BLaER1 treated with 17β-estradiol and CSF1 and Interleukin-3, amounts not matched to agents 10 nM and 100 nM (cell line): ENCODE results near the gene RSPH4A.
"Not testable (repeated sequence)": the region's sequence is repeated elsewhere in the genome, so short reads cannot be mapped to it uniquely, and the experiment has no call there.

ENCODE experiments used
- H3K27ac ChIP-seq, 11 experiments: shearing (Covaris generic); formaldehyde crosslinking; 2 replicates each; pipeline ENCODE4 v1.8.1; 2022
- H3K27me3 ChIP-seq, 11 experiments: shearing (Covaris generic); formaldehyde crosslinking; 2 replicates each; pipeline ENCODE4 v1.8.1; 2022
- H3K36me3 ChIP-seq, 11 experiments: shearing (Covaris generic); formaldehyde crosslinking; 2 replicates each; pipeline ENCODE4 v1.8.1; 2022
- H3K4me1 ChIP-seq, 10 experiments: shearing (Covaris generic); formaldehyde crosslinking; 2 replicates each; pipeline ENCODE4 v1.8.1; 2022
- H3K4me2 ChIP-seq, 11 experiments: shearing (Covaris generic); formaldehyde crosslinking; 2 replicates each; pipeline ENCODE4 v1.8.1; 2022
- H3K4me3 ChIP-seq, 10 experiments: shearing (Covaris generic); formaldehyde crosslinking; 2 replicates each; pipeline ENCODE4 v1.8.1; 2022
- H3K9ac ChIP-seq, 11 experiments: shearing (Covaris generic); formaldehyde crosslinking; 2 replicates each; pipeline ENCODE4 v1.8.1; 2022
- H3K9me3 ChIP-seq, 11 experiments: shearing (Covaris generic); formaldehyde crosslinking; replicated peaks in 1 of 11; 2 replicates each; pipeline ENCODE4 v1.8.1; 2022
- H4K20me1 ChIP-seq, 11 experiments: shearing (Covaris generic); formaldehyde crosslinking; 2 replicates each; pipeline ENCODE4 v1.8.1; 2022
- Cebpa-rat ChIP-seq, 11 experiments: shearing (Covaris generic); IDR thresholded peaks; 2 replicates each; pipeline ENCODE4 v1.8.1; 2022

The RSPH4A gene

DNA sequence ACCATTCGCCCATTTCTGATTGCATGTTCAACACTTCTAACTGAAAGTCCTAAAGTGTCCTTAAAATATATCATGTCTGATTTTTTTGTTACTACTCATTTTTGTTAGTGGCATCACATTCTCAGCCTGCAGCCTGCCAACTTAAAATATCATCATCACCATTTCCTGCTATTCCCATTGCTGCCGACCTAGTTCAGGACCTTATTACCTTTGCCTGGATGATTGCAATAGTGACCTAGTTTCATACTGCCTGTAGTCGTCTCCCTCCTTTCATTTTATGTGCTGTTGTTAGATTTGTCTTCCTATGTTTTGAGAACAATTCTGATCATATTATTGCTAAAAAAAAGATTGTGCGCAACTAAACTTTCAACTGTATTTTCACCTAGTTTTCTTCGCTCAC is 38.8 kb upstream of the RSPH4A start:
- H3K36me3 ChIP-seq, result peaks cover 60 to 83% (median 70%) of the 10 kb centered on the region in 11 experiments
- TF ChIP-seq Cebpa-rat (IDR thresholded peaks at IDR 0.05), result no peak
- H3K27ac ChIP-seq, result no peak overlapping the region
- no peak overlapping the region for H3K4me2 ChIP-seq
- no peaks in the 10 kb centered on the region for H3K9me3 ChIP-seq
- no peak overlapping the region for H3K4me3 ChIP-seq
- H4K20me1 ChIP-seq, result peaks cover 0 to 76% (median 28%) of the 10 kb centered on the region in 11 experiments; a peak in 14 of 22 replicates
- peaks cover 9 to 30% (median 18%) of the 10 kb centered on the region in 10 experiments for H3K4me1 ChIP-seq
- H3K9ac ChIP-seq, result no peak overlapping the region
- H3K27me3 ChIP-seq, result no peaks in the 10 kb centered on the region

DNA sequence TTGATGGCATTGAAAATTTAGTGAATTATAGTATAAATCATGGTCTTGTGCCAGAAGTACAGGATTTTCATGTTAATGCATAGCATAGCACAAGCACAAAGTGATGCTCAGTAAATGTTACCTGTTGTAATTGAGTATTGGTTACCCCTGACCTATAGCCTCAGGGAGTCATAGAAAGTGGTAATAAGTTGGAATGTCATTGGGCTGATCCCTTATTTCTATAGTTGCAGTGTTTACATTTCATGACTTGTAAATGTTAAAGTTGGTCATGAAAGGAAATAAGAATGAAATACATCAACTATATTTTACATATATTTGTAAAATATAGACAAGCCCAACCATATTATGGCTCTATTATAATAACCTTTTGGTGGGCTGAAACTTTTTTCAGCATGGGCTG is 37.9 kb upstream of the RSPH4A start:
- H3K36me3 ChIP-seq, result peaks cover 66 to 91% (median 78%) of the 10 kb centered on the region in 11 experiments
- no peaks in the 10 kb centered on the region for H3K27me3 ChIP-seq
- no peaks in the 10 kb centered on the region for H3K9me3 ChIP-seq
- no peak overlapping the region for H3K27ac ChIP-seq
- H3K4me2 ChIP-seq, result no peak overlapping the region
- no peak overlapping the region for H3K4me3 ChIP-seq
- peaks cover under 1 to 22% (median 9%) of the 10 kb centered on the region in 10 experiments; a peak in 18 of 20 replicates for H3K4me1 ChIP-seq
- no peak for TF ChIP-seq Cebpa-rat (IDR thresholded peaks at IDR 0.05)
- peaks cover 0 to 72% (median 21%) of the 10 kb centered on the region in 11 experiments; a peak in 14 of 22 replicates for H4K20me1 ChIP-seq
- no peak overlapping the region for H3K9ac ChIP-seq

DNA sequence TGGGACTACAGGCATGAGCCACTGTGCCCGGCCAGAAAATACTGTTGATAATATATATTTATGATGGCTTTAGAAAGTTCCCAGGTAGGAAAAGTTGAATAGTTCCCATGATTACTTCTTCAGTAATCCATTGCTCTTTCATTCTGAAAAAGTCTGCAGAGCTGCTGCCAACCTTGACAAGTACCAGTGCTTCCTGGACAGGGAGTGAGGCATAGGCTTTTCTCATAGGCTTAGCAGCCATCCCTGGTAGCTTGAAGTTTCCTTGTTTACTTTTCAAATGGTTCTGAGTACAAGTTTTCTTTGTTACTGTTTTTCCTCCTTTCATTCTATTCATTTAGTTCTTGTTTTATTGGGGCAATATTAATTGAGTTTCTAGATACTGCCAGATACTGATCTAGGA is 37.1 kb upstream of the RSPH4A start:
- no peak overlapping the region for H3K4me3 ChIP-seq
- peaks cover 0 to 14% (median 2%) of the 10 kb centered on the region in 10 experiments; a peak in 6 of 20 replicates for H3K4me1 ChIP-seq
- peaks cover 69 to 92% (median 80%) of the 10 kb centered on the region in 11 experiments for H3K36me3 ChIP-seq
- H3K27ac ChIP-seq, result no peak overlapping the region
- no peaks in the 10 kb centered on the region for H3K27me3 ChIP-seq
- H3K4me2 ChIP-seq, result no peak overlapping the region
- TF ChIP-seq Cebpa-rat (IDR thresholded peaks at IDR 0.05), result no peak
- H3K9me3 ChIP-seq, result no peaks in the 10 kb centered on the region
- H3K9ac ChIP-seq, result no peak overlapping the region
- peaks cover 0 to 70% (median 21%) of the 10 kb centered on the region in 11 experiments; a peak in 14 of 22 replicates for H4K20me1 ChIP-seq

DNA sequence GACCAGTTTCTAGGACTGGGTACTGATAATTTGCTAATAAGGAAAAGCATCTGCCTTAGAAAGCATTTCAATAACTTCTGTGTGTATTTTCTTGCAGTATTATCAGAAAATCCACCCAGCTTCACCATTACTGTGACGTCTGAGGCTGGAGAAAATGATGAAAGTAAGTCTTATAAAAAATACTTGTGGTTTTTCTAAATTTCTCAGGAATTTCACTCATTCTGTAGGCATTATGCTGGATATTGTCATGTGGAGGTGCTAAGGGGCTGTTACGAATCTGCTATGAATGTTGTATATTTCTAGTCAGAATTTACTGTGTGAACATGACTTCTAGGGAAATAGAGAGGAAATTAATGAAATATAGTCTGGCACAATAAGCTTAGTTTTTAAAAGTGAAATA is 36.1 kb upstream of the RSPH4A start:
- Histone ChIP-seq H3K27ac (no peak overlapping the region), H4K20me1 (peaks cover 0 to 64% (median 21%) of the 10 kb centered on the region in 11 experiments; a peak in 14 of 22 replicates), H3K9me3 (no peaks in the 10 kb centered on the region), H3K36me3 (peaks cover 70 to 95% (median 82%) of the 10 kb centered on the region in 11 experiments), H3K4me1 (peaks cover 0 to 12% (median 0%) of the 10 kb centered on the region in 10 experiments; a peak in 1 of 20 replicates), H3K4me2 (no peak overlapping the region), H3K4me3 (no peak overlapping the region), H3K27me3 (no peaks in the 10 kb centered on the region), H3K9ac (no peak overlapping the region)
- no peak for TF ChIP-seq Cebpa-rat (IDR thresholded peaks at IDR 0.05)

DNA sequence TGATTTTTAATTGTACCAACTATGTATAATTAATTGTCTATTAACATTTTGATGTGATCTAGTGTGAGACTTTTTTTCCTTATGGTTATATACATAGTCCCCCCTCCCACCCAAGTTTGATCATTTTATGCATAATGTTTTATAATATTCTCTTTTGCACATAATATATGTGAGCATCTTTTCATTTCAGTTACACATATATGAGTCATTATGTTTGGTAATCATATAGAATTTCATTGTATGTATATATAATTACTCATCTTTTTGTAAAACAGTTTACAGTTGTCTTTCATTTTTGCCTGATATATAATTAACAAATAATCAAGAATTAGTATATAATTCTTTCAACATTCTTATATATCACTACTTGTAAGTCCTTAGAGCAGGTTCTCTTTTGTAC is 30.0 kb upstream of the RSPH4A start:
- no peaks in the 10 kb centered on the region for H3K27me3 ChIP-seq
- no peak overlapping the region for H3K27ac ChIP-seq
- peaks cover 0 to 9% (median 0%) of the 10 kb centered on the region in 11 experiments; a peak in 8 of 22 replicates for H3K9me3 ChIP-seq
- peaks cover 73 to 94% (median 86%) of the 10 kb centered on the region in 11 experiments for H3K36me3 ChIP-seq
- no peak overlapping the region for H3K4me3 ChIP-seq
- H3K4me2 ChIP-seq, result no peak overlapping the region
- TF ChIP-seq Cebpa-rat (IDR thresholded peaks at IDR 0.05), result no peak
- H3K4me1 ChIP-seq, result no peaks in the 10 kb centered on the region
- no peak overlapping the region for H3K9ac ChIP-seq
- peaks cover 0 to 21% (median 0%) of the 10 kb centered on the region in 11 experiments; a peak in 6 of 22 replicates for H4K20me1 ChIP-seq

DNA sequence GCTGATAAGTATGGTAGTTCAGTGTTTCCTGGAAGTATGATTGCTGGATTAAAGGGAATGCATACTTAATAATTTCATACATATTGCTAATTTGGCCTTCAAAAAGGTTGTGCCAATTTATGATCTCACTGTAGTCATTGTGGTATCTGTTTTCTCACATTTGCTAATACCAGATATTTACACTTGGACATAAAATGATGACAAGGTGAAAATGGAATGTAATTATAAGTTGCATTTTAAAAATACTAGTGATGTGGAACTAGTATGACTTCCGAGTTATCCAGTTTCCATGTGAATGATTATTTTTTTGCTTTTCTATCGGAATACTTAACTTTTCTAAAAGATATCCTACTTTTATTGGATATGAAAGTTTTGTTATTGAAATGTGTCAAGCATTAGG is 29.5 kb upstream of the RSPH4A start:
- Histone ChIP-seq H3K36me3 (peaks cover 75 to 96% (median 87%) of the 10 kb centered on the region in 11 experiments), H3K9me3 (peaks cover 0 to 9% (median 0%) of the 10 kb centered on the region in 11 experiments; a peak in 8 of 22 replicates), H4K20me1 (peaks cover 0 to 21% (median 0%) of the 10 kb centered on the region in 11 experiments; a peak in 6 of 22 replicates), H3K4me1 (no peaks in the 10 kb centered on the region), H3K27me3 (no peaks in the 10 kb centered on the region), H3K4me3 (no peak overlapping the region), H3K9ac (no peak overlapping the region), H3K27ac (no peak overlapping the region), H3K4me2 (no peak overlapping the region)
- no peak for TF ChIP-seq Cebpa-rat (IDR thresholded peaks at IDR 0.05)

DNA sequence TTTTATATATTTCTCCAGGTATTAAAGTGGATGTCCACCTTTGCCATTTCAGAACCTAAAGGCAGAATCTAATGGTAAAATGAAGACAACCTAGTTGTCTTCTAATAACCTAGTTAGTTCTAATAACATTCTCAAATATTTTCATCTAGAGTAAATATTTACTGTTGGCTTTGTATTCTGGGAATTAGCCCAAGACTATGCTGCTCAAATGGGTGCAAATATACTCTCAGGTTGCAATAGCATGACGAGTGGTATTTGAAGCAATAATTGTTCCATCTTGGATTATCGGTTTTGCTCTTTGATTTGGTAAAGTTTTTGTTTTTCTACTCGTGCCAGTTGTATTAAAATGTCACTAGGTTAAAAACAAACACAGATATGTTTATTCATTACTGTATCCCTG is 21.0 kb upstream of the RSPH4A start:
- no peaks in the 10 kb centered on the region for H3K4me1 ChIP-seq
- TF ChIP-seq Cebpa-rat (IDR thresholded peaks at IDR 0.05), result no peak
- H3K9me3 ChIP-seq, result no peaks in the 10 kb centered on the region
- no peaks in the 10 kb centered on the region for H3K27me3 ChIP-seq
- H3K4me3 ChIP-seq, result no peak overlapping the region
- H3K9ac ChIP-seq, result no peak overlapping the region
- H3K36me3 ChIP-seq, result peaks cover 53 to 78% (median 58%) of the 10 kb centered on the region in 11 experiments
- H4K20me1 ChIP-seq, result no peaks in the 10 kb centered on the region; a peak in 1 of 22 replicates
- no peak overlapping the region for H3K27ac ChIP-seq
- no peak overlapping the region for H3K4me2 ChIP-seq

DNA sequence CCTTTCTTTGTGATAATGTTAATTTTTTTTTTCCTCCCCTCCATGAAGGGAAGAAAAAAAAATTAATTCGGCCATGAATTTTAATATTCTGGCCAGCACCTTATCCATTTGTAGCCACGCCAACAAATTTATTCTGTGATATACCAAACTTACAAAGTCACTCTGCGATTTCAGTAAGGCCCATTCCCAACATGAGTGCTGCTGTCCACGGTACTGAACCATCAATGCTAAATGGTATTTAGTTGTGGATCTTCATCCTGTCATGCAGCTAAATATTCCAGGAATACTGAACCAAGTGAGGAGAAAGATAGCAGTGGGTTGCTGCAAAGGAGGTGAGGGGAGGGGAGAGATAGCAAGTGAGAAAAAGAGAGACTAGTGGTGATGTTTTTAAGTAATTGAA is 19.5 kb upstream of the RSPH4A start:
- no peaks in the 10 kb centered on the region; a peak in 1 of 22 replicates for H4K20me1 ChIP-seq
- no peak overlapping the region for H3K4me2 ChIP-seq
- no peak for TF ChIP-seq Cebpa-rat (IDR thresholded peaks at IDR 0.05)
- H3K27me3 ChIP-seq, result no peaks in the 10 kb centered on the region
- H3K4me1 ChIP-seq, result no peaks in the 10 kb centered on the region
- no peak overlapping the region for H3K4me3 ChIP-seq
- peaks cover 39 to 62% (median 44%) of the 10 kb centered on the region in 11 experiments for H3K36me3 ChIP-seq
- no peak overlapping the region for H3K27ac ChIP-seq
- H3K9ac ChIP-seq, result no peak overlapping the region
- no peaks in the 10 kb centered on the region for H3K9me3 ChIP-seq

DNA sequence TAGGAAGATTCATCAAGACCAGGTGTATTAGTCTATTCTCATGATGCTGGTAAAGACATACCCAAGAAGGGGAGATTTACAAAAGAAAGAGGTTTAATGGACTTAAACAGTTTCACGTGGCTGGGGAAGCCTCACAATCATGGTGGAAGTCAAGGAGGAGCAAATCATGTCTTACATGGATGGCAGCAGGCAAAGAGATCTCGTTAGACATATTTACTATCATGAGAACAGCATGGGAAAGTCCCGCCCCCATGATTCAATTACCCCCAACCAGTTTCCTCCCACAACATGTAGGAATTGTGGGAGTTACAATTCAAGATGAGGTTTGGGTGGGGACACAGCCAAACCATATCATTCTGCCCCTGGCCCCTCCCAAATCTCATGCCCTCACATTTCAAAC is 12.4 kb upstream of the RSPH4A start:
- not testable (repeated sequence) for H3K4me1 ChIP-seq, H3K27me3 ChIP-seq, H3K4me3 ChIP-seq, H3K27ac ChIP-seq, H3K4me2 ChIP-seq, H4K20me1 ChIP-seq, H3K9ac ChIP-seq
- Histone ChIP-seq H3K9me3 (peaks cover 6 to 24% (median 14%) of the 10 kb centered on the region in 11 experiments; a peak in 19 of 22 replicates), H3K36me3 (peaks cover 3 to 30% (median 15%) of the 10 kb centered on the region in 11 experiments; a peak in 15 of 22 replicates)

DNA sequence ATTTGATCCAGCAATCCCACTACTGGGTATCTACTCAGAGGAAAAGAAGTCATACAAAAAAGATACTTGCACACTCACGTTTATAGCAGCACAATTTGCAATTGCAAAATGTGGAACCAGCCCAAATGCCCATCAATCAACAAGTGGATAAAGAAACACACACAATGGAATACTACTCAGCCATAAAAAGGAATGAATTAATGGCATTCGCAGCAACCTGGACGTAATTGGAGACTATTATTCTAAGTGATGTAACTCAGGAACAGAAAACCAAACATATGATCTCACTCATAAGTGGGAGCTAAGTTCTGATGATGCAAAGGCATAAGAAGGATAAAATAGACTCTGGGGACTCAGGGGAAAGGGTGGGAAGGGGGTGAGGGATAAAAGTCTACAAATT is 11.4 kb upstream of the RSPH4A start:
- H3K4me3 ChIP-seq, H3K4me2 ChIP-seq, H3K9ac ChIP-seq, H3K27ac ChIP-seq, H3K27me3 ChIP-seq, H3K4me1 ChIP-seq, H4K20me1 ChIP-seq: not testable (repeated sequence)
- Histone ChIP-seq H3K36me3 (peaks cover 3 to 29% (median 15%) of the 10 kb centered on the region in 11 experiments; a peak in 15 of 22 replicates), H3K9me3 (peaks cover 6 to 24% (median 14%) of the 10 kb centered on the region in 11 experiments; a peak in 19 of 22 replicates)
